Liver (tissue), 3 donors: Measurements from ENCODE around the gene STAB1.

ENCODE experiments used
- FOXA2 ChIP-seq: IDR thresholded peaks from 2 replicates; pipeline ENCODE4 v1.6.1; 2016; ENCODE audit warnings: antibody characterized with exemption
- GABPA ChIP-seq, 2 donors: IDR thresholded peaks in 1 of 2; conservative IDR thresholded peaks in 1 of 2; 2 replicates each; pipeline ENCODE4 v1.6.1; 2016; ENCODE audit warnings: antibody characterized with exemption in 2 of 2, mild to moderate bottlenecking in 1 of 2, moderate library complexity in 1 of 2
- HNF4A ChIP-seq, 2 donors: conservative IDR thresholded peaks; 2 replicates each; pipeline ENCODE4 v1.6.1; 2016; ENCODE audit warnings: antibody characterized with exemption in 2 of 2, mild to moderate bottlenecking in 2 of 2
- RAD21 ChIP-seq, 2 donors: IDR thresholded peaks; 2 replicates each; pipeline ENCODE4 v1.6.1; 2016; ENCODE audit warnings: antibody characterized with exemption in 2 of 2, mild to moderate bottlenecking in 2 of 2
- REST ChIP-seq: IDR thresholded peaks from 2 replicates; pipeline ENCODE4 v1.6.1; 2016; ENCODE audit warnings: antibody characterized with exemption, mild to moderate bottlenecking
- SP1 ChIP-seq: IDR thresholded peaks from 2 replicates; pipeline ENCODE4 v1.6.1; 2018; ENCODE audit warnings: antibody characterized with exemption, mild to moderate bottlenecking
- YY1 ChIP-seq: IDR thresholded peaks from 2 replicates; pipeline ENCODE4 v1.6.1; 2016; ENCODE audit warnings: antibody characterized with exemption, mild to moderate bottlenecking
- TF ChIP-seq, protein P1 (sequence below): fragments of 150-350 bp; IDR thresholded peaks from 2 replicates; pipeline ENCODE4 v1.5.1; 2017; ENCODE audit warnings: improper control_type of control experiment, low read depth, low read length; ENCODE audit not compliant: missing input control
- TF ChIP-seq, protein P2 (sequence below): IDR thresholded peaks from 2 replicates; pipeline ENCODE4 v1.6.1; 2016; ENCODE audit warnings: antibody characterized with exemption
- donor health status: healthy.
- donor health status: healthy.

DNA sequence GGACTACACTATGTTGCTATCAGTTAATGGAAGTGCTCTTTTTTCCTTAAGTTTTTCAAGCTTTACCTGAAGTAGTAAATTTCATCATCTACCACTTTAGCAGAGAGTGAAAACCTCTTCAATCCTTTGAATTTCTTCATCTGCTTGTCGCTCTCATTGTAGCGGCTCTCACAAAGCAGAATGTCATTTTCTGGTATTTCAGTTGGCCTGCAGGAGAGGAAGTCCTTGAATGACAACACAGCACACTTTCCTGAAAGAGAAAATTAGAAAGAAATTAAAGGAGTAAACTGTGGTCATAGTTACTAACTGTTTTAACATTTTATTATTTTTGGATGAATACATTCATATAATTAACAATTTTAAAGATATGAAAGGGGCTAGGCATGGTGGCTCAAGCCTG, 68.8 kb downstream of the STAB1 start:
- TF ChIP-seq, protein P1, sequence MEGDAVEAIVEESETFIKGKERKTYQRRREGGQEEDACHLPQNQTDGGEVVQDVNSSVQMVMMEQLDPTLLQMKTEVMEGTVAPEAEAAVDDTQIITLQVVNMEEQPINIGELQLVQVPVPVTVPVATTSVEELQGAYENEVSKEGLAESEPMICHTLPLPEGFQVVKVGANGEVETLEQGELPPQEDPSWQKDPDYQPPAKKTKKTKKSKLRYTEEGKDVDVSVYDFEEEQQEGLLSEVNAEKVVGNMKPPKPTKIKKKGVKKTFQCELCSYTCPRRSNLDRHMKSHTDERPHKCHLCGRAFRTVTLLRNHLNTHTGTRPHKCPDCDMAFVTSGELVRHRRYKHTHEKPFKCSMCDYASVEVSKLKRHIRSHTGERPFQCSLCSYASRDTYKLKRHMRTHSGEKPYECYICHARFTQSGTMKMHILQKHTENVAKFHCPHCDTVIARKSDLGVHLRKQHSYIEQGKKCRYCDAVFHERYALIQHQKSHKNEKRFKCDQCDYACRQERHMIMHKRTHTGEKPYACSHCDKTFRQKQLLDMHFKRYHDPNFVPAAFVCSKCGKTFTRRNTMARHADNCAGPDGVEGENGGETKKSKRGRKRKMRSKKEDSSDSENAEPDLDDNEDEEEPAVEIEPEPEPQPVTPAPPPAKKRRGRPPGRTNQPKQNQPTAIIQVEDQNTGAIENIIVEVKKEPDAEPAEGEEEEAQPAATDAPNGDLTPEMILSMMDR, result no peak
- TF ChIP-seq GABPA (IDR thresholded peaks at IDR 0.05 in 1 of 2, conservative IDR thresholded peaks at IDR 0.05 in 1 of 2) (no peak), REST (no peak), SP1 (no peak), FOXA2 (no peak), RAD21 (IDR thresholded peaks at IDR 0.05) (no peak), YY1 (no peak), HNF4A (conservative IDR thresholded peaks at IDR 0.05) (no peak)
- TF ChIP-seq, protein P2, sequence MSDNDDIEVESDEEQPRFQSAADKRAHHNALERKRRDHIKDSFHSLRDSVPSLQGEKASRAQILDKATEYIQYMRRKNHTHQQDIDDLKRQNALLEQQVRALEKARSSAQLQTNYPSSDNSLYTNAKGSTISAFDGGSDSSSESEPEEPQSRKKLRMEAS, result no peak
